GM12864 (cell line): ENCODE results near the gene LHX6.

Source experiments
- DNase-seq: peaks from one replicate; pipeline ENCODE4 v3.0.0-alpha.2; 2011; ENCODE audit warnings: low read depth
- H3K4me3 ChIP-seq: 2 replicates; pipeline ENCODE4 v1.5.1; 2011; ENCODE audit warnings: mild to moderate bottlenecking, low read depth, low read length, control low read depth
- CTCF ChIP-seq: IDR thresholded peaks from 2 replicates; pipeline ENCODE4 v1.5.1; 2011; ENCODE audit warnings: low read depth, mild to moderate bottlenecking, moderate library complexity, low read length, control low read depth, inconsistent platforms; ENCODE audit errors: missing control alignments

Gene LHX6

GRCh38 chr9:122264360-122265148 is 35.8 kb upstream of the LHX6 start, which contains the start of the genes MRRF and RBM18:
Gene MRRF, plus strand, starts transcription at chr9:122264882. Its CDS starts 6,010 bp downstream, at chr9:122270892.
Gene RBM18, minus strand, starts transcription at chr9:122264840. Its CDS starts 3,348 bp downstream, at chr9:122261492.
- DNase-seq, result peak; percentile 64
- no peak for TF ChIP-seq CTCF
- H3K4me3 ChIP-seq, result peak within 1 kb of the TSS; percentile 70

- no peak for DNase-seq
- TF ChIP-seq CTCF, result no peak
- H3K4me3 ChIP-seq, result peak overlapping the region; percentile 70
Observed at GRCh38 chr9:122263699-122264349, 35.1 kb upstream of the LHX6 start.

GRCh38 chr9:122262073-122262472 is 33.3 kb upstream of the LHX6 start:
- DNase-seq, result no peak
- TF ChIP-seq CTCF, result no peak
- no peak overlapping the region for H3K4me3 ChIP-seq

- TF ChIP-seq CTCF, result no peak
- no peak overlapping the region for H3K4me3 ChIP-seq
- DNase-seq, result no peak
Observed at GRCh38 chr9:122261469-122261881, 32.7 kb upstream of the LHX6 start.

GRCh38 chr9:122258886-122259415 is 30.2 kb upstream of the LHX6 start:
- H3K4me3 ChIP-seq, result no peak overlapping the region
- TF ChIP-seq CTCF, result no peak
- DNase-seq, result no peak

- no peak for DNase-seq
- no peak for TF ChIP-seq CTCF
- no peak overlapping the region for H3K4me3 ChIP-seq
Observed at GRCh38 chr9:122256206-122256605, 27.4 kb upstream of the LHX6 start.
